Stimulated activated CD8-positive, alpha-beta memory T cell treated with anti-CD3 and anti-CD28 coated beads, Interleukin-15, amount 100 ng/mL, for 4 hours (primary cell): ENCODE results near the gene IL6ST.
A peak's percentile ranks its signal among the peaks of the same experiment; 100 is the strongest.

Experiments used
- DNase-seq, 2 donors: peaks; one replicate each; pipeline ENCODE4 v3.0.0-alpha.2; 2020; ENCODE audit warnings: low read depth in 2 of 2

Gene IL6ST

DNA sequence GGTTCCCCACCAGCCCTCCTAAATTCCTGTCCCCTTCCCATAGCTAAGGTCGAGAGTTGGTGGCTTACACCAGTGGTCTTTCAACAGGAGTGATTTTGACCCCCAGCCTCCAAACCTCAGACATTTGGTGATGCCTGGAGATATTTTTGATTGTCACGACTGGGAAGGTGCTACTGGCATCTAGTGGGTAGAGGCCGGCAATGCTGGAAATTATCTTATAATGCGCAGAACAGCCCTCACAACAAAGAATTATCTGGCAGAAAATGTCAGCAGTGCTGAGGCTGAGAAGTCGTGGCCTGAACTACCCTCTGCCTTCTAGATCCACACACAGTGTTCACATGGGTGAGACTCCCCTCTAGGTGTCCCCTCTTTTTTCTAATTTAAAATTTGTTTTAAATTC lies 74.0 kb downstream of the IL6ST start:
- DNase-seq = no peak

DNA sequence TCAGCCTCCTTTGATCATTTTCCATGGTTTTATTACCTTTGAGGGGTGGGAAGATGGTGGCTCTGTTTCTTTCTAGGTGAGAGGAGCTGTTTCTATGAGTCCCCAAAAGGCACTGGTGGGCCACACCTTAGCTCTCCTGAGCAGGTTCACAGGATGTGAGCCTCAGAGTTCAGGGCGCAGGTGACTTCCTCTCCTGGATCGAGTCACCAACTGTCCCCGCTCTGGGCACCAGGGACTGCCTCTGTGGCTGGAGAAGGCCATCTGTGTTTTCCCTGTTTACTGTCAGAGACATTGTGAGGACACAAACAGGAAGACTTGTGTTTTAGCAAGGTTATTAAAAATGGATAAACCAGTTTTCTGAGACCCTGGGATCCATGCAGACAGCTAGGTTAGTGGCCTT lies 75.1 kb downstream of the IL6ST start:
- no peak for DNase-seq

DNA sequence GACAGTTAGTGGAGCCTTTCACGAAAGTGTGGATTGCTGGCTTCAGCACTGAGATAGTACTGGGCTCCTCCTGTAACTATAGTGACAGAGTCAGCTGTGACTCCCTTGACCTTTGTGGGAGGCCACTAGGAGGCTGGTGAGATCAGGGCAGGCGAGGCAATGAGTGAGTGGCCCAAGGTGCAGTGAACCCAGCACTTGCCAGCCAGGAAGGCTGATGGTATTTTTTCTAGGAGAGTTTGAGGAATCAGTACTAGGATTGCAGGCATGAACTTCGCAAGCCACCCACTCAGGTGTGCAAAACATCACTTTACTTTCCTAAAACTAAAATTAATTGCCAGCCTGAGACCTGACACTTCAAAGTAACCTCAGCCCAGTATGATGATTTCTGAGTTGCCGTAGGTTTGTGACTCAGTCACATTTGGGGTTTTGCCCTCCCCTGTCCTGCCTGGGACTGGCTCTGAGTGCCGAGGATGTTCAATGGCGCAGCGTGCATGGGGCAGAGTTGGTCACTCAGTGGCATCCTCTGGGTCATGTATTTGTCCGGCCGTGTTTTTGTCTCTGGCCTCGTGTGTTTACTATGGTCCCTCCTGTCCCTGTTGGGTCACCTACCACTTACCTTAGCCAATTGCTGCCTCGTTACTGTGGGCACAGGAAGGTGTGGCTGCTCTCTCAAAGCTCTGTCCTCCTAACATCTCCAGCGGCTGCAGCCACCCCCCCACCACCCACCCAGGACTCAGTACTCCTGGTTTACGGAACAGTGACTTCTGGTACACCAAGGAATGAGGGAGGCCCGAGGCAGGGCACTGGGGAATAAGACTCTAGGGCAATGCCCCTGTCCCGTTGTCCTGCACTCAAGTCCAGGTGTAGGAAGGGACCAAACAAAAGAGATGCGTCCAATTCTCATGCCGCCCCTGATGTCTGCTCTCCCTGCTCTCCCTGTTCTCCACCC lies 76.4 kb downstream of the IL6ST start:
- DNase-seq = no peak

DNA sequence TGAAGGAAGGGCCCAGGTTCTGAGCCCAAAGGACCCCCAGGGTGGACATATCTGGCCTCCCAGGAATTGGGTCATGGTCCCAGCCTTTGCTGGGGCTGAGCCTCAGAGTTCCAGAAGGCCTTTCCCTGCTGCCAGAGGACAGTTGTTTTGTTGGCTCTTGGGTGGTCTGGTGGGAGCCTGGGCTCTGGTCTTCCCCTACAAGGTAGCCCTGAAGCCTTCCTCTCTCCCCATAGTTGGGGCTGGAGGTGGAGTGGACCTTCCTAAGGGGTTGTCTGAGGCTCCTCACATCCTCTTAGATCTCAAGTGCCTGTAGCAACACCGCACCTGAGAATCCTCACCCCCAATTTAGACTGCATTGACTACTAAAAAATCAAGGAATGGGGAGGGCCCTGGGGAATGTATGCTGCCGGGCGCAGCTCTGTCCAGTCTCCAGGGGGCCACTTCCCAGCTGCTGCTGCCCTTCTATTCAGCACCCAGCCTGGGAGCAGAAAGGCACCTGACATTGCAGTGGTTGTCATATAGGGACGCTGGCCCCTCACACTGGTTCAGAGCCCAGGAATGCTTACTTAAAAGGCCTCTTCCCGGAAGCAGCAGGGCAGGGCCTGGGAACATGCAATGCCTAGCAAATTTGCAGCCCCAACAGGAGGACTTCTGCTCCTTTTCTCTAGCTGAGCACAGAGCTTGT lies 77.2 kb downstream of the IL6ST start:
- no peak for DNase-seq

DNA sequence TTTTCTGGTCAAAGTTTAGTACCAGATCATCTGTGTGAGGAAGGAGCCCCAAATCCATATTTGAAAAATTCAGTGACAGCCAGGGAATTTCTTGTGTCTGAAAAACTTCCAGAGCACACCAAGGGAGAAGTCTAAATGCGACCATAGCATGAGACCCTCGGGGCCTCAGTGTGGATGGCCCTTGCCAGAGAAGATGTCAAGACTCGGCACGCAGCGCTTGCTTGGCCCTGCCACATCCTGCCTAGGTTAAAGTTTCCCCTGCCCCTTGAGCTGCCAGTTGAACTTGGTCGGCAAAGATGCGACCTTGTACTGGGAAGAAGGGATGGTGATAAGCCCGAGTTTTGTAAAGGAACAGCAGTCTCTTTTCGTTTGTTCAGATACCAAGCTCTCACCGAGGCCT lies 77.8 kb downstream of the IL6ST start:
- no peak for DNase-seq

DNA sequence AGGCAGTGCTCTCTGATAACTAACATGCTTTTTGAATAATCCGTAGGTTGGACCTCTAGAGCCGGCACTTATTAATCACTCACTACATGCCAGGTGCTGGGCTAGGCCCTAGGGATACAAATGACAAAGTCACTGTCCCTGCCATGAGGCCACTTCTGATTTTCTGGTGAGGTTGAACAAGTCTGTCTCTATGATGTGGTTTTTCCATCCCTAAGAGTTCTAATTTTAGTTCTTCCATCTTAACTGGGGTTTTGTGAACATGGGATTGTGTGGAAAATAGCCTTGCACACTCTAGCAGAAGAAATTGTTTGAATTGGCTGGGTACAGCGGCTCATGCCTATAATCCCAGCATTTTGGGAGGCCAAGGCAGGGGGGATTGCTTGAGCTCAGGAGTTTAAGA lies 79.0 kb downstream of the IL6ST start:
- DNase-seq = no peak

DNA sequence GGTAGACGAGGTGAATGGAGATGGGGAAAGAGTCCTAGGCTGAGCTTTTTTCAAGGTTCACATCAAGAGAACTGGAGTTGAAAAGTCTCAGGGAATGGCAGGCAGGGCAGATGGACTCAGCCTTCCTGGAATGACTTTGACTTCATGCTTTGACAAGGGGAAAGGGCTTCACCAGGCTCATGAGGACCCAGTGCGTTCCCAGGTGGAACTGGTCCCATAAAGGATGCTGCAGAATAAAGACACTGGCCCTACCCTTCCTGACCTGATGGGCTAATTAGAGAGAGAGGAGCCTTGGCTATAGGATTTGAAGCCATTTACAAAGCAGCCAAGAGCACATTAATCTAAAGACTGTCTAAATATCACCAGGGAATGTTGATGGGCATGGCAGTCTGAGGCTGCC lies 79.8 kb downstream of the IL6ST start:
- no peak for DNase-seq

DNA sequence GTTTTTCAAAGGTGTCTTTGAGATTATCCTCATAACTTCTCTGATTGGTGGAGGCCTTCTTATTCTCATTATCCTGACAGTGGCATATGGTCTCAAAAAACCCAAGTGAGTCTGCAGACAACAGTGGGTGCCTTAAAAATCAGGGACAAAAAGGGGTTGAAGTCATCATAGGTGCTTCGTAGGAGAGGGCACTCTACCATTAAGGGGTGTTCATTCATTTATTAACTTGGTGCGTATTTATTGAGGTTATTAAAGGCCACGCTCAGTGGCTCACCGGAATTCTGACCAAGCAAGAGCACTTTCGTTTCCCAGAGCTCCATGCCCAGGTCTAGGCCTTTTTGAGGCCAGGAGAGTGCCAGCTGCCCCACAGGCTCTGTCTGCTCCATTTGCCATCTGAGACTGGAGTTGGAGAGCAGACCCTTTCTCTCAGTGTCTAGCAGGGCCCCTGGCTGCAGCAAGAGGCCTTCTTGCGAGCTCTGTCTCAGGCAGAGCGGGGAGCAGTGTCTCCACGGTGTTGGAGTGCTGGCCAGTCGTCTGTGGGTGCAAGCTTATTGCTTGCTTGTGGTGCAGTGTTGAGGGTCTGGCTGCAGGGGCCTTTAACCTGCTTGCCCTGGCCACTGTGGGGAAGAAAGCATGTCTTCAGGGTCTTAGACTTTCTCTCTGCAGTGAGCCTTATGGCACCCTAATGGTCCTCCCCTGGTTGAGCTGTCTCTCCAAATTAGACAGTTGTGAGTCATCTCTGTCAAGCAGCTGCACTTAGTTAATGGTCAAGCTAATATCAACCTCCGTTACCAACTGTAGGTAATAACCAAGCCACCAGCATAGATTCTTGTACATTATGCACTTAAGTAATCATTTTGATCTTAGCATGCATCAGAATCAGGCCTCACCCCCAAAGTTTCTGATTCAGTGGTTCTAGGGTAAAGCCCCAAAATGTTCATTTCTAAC lies 81.0 kb downstream of the IL6ST start:
- DNase-seq = no peak

DNA sequence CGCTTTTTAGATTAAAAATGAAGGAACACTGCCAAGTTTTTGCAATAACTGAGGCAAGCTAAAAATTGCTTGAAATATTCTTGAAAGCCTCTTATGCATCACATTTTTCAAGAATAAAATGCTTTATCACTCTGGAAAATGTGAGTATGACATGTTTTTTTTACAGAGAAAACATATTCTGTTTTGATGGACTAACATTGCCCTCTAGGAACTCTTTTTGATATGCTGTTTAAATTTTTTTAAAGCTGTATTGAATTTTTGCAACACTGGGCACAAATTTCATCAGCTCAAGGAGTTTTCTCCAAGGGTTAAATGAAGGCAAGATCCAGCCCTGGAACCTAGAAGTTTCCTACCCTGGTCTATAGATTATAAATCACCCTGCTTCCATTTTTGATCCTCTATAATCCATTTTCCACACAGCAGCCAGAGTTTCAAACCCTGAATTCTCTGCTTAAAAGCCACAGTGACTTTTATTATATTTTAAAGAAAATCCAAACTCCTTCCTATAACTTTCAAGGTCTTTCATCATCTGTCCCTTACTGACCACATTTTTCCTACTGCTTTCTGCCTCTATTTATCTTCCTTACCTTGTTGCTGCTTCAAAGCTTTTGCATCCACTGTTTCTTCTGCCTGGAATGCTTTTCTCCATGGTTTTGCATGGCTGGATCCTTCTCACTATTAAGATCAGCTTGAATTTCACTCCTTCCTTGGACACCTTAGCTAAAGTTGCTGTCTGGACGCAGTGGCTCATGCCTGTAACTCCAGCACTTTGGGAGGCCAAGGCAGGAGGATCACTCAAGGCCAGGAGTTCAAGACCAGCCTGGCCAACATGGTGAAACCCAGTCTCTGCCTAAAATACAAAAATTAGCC lies 82.7 kb downstream of the IL6ST start:
- DNase-seq = no peak

DNA sequence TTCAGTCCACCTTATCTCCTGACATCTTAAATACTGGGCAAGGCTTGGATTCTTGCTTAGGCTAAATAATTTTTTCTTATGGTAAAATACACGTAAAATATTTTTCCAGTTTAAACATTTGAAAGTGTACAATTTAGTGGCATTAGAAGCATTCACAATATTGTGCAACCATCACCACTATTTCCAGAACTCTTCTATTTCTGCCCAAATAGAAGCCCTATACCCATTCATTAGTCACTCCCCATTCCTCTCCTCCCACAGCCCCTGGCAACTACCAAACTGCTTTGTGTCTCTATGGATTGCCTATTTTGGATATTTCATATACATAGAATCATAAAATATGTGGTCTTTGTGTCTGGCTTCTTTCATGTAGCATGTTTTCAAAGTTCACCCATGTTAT lies 86.0 kb downstream of the IL6ST start:
- DNase-seq = no peak

DNA sequence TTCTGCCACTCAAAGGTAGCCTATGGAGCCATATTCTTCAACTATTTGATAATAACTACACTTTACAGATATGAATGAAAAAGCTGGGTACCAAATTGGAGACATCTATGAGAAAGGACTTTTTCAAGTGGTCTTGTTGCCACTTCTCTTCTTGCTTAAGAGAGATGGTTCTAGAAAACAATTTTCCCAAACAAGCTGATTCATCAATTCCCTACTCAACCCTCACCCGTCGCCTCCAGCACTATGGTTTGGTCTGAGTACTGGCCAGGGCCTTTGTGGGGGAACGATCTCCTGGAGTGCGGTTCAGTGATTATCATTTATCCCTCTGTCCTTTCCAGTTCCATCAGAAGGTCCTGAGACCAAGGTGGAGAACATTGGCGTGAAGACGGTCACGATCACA lies 86.8 kb downstream of the IL6ST start:
- DNase-seq = no peak

DNA sequence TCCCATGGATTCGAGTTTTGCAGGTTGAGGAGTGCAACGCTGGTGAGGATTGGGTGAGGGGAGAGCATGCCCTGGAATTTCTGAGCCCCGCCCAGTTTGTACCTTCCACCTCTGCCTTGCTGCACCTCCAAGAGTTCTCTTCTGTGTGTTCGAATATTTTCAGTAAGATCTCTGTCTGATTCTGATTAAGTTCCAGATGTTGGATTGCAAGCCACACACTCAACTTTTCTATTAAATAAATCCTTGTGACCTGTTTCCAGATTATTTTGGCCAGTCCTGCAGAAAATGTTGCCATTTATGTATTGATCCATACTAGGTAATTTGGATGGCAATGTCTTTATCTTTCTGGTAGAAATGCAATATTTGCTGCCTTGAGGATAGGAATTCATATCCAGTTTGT lies 89.5 kb downstream of the IL6ST start:
- DNase-seq = no peak

DNA sequence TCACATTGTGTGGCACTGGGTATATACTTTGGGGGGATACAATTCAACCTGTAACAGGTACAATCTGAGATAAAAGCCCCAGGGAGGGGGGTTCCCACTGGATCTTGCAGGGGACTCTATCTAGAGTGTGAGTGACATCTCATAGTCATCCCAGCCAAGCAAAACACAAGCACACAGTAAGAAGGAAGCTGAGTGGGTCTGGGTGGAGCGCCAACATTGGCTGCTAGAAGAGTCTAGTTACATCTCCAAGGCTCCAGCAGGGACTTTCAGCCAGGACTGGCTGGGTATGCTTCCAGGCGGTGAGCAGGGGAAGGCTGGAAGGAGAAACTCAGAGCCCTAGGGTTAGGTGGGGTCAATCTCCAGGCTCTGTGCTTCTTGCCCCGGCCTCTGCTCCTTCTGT lies 90.6 kb downstream of the IL6ST start:
- DNase-seq = no peak

DNA sequence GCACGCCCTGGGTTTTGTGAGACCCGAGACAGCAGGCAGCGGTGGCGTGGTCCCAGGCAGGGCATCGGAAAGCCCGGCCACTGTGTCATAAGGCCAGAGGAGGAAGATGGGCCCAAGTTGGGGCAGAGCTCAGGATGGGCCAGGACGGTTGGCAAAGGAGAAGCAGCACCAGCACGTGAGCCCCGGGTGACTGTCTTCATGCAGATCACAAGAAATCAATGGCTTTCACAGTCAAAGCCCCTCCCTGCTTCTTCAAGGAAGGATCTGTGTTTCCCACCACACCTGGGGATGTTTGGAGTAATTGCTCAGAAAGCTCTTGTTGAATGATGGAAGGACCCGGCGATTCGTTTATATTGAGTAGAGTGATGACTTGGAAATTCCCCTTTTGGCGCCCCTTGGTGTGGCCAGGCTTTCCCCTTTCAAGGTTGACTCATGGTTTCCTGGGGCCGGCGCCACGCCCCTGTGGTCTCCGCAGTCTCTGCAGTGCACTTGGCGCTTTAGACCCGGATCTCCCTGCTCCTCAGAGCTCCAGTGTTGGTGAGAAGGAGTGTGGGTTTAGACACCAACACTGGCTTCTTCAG lies 91.6 kb downstream of the IL6ST start:
- peak; percentile 40 to 41 for DNase-seq

DNA sequence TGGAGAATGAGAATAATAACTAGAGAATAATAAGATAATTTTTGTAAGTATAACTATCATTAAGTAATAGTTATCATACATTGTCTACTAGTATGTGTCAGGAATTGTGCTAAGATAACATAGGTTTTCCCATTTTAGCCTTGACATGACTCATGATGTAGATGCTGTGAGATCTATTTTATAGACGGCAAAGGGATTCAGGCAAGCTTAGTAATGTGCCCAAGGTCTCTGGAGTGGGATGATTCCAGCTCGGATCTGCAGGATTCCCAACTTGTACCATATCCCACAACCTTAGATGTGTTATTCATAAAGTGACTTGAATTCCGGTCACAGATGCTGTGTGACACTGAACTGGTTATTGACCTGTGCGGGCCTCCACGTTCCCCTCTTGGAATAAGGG lies 92.1 kb downstream of the IL6ST start:
- DNase-seq = no peak

DNA sequence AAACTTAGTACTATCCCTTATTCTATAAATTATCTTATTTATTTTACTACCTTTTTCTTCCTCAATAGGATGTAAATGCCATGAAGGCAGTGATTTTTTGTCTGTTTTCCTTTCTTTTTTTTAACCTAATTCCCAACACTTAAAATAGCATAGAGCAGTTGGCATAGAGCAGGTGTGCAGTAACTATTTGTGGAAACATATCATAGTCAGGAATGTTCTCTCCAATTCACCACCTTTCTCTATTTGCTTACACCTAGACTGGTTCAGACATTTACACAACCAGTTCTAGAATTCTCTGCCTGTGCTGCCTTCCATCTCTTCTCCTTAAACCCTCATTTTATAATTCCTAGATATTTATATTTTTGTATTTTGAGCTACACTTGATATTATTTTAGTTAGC lies 94.0 kb downstream of the IL6ST start:
- no peak for DNase-seq

DNA sequence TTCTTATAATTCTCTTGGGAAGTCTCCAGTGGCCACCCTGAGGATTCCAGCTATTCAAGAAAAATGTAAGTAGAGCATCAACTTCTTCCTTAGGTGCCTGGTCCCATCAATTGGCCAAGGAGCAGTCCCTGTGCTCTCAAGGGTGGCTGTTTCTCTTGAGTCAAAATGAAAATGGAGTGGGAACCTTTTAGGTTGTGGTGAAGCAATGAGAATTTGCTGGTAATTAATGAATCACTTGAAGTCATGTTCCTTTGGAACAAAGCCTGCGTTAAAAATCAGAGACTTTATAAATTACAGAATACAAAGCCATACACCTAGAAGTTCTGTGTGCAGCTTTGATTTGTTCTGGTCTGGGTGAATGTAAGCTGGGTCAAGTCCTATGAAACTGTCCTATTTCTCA lies 94.7 kb downstream of the IL6ST start:
- DNase-seq = no peak

DNA sequence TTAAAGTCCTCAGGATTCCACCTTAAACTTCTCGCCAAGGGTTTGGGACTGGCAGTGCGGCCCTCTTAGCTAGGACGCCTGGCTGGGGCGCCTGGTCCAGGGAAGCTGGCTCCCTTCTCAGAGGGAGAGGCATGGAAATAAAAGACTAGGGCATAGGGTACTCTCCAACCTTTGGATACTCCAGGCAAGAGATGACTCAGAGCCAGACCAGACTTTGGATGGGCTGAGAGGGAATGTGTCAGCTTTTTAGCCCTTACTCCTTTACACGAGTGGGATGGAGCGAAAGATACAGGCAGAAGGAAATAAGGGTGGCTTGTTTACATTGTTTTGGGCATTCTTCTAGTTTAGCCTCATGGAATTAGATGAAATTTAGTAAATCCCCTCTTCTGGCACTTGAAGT lies 95.4 kb downstream of the IL6ST start:
- DNase-seq = no peak

DNA sequence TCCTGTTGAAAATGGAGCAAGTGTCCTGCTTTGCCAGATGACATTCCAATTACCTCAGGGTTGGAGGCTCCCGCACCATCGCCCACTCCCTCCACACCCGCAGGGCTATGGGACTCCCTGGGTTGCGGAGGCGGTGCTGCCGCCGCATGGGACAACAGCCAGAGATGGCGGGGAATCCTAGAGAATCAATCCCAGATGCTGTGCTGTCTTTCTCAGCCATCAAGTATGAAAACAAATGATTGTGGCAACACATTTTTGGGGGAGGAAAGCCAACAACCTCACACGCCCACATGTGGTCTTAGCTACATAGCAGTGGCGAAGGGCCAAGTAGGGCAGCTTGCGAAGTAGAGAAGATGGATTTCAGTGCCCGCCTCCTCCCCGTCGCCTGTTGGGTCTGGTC lies 96.9 kb downstream of the IL6ST start:
- DNase-seq = no peak

DNA sequence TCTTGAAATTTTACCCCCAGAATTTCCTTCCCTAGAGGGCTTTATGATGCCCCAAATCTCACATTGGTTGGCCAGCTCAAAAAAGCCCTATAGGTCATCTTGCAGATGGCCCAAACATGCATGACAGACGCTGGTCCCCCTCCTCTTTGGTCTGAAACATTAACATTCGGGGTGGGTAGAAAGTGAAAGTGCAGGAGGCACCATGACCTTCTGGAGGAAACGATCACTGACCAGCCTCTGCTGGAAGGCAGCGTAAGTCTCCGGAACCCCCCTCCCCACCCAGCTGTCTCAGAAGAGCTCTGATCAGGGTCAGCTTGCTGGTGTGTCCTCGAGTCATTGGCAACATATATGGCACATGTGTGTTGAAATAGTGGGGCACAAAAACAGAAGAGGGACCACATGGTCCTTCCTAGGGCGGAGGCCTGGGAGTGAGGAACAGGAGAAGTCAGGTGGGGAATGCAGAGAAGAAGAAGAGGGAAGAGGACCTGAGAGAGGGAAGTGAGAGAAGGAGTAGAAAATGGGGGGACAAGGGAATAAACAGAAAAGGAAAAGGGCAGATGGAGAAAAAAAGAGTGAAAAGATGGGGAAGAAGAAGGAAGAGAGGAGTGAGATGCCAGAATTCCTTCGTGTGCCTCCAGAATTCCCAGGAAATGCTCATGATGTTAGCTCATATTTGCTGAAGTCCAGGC lies 97.4 kb downstream of the IL6ST start:
- no peak for DNase-seq
